Activated CD4-positive, alpha-beta T cell treated with anti-CD3 and anti-CD28 coated beads, Interleukin-10, Interleukin-2, amounts not matched to agents 100 ng/mL and 50 ng/mL, durations not matched to agents 16 hours and 8 hours (primary cell): ENCODE results near the gene HSP90AA1.

Source experiments
- DNase-seq: peaks from one replicate; pipeline ENCODE4 v3.0.0-alpha.2; 2020

The HSP90AA1 gene

DNA sequence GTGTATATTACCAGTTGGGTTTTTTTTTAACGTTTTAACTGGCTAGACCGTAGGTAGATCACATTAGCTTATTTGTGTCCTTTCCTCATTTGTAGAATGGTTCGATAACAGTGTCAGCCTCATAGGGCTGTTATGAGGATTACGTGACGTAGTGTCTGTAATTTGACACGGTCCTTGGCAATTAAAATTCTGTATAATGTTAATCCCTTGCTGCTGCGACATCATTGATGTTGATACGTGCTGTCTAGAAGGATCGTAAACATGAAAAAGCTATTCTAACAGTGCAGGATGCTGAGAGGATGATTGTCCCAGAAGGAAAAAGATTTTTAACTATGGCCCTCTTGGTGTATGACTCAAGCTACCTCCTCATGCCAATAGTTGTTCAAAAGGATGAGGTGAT lies 50.9 kb downstream of the HSP90AA1 start:
- DNase-seq = no peak

GRCh38 chr14:102034301-102034700 lies 52.5 kb downstream of the HSP90AA1 start:
- no peak for DNase-seq

DNA sequence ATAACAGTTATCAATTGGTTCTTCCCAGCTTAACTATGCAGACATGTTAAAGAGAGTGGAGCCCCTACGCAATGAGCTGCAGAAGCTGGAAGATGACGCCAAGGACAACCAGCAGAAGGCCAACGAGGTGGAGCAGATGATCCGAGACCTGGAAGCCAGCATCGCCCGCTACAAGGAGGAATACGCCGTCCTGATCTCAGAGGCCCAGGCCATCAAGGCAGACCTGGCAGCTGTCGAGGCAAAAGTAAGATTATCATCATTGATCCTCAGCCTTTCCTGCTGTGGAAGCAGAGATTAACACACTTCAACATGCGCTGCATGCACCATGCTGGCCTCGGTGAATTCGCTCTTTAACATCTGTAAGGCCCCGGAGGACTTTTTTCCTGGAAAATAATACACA lies 53.6 kb downstream of the HSP90AA1 start:
- no peak for DNase-seq
